Activated CD8-positive, alpha-beta memory T cell treated with anti-CD3 and anti-CD28 coated beads, Interleukin-2, amount 10 ng/mL, durations not matched to agents 7 days and 5 days (primary cell): ENCODE data around the gene TMOD4. TPM values are rescaled to one million over a fixed set of nuclear protein-coding genes. Genes with fewer than 3 reads are reported as not detected.

ENCODE experiments used
- ATAC-seq: fragments of 150-1000 bp; cut with Tn5 transposase; one replicate; pipeline ENCODE4 v1.10.0; 2021; ENCODE audit warnings: moderate library complexity
- CTCF ChIA-PET: fragments of 350-600 bp; sonication (Branson Sonifier 250); formaldehyde crosslinking; loops from one replicate; lab custom pipeline; 2021; ENCODE audit warnings: antibody characterized with exemption; lab: Charles Lee
- DNase-seq: peaks from one replicate; pipeline ENCODE4 v3.0.0-alpha.2; 2020
- H3K27ac Mint-ChIP-seq: one replicate; pipeline ENCODE4 v1.8.0; 2021; ENCODE audit warnings: mild to moderate bottlenecking, mixed read lengths
- H3K27me3 Mint-ChIP-seq: one replicate; pipeline ENCODE4 v1.8.0; 2021; ENCODE audit warnings: mixed read lengths
- H3K36me3 Mint-ChIP-seq: one replicate; pipeline ENCODE4 v1.8.0; 2021; ENCODE audit warnings: mild to moderate bottlenecking, mixed read lengths
- H3K4me1 Mint-ChIP-seq: one replicate; pipeline ENCODE4 v1.8.0; 2021; ENCODE audit warnings: mixed read lengths
- H3K4me3 Mint-ChIP-seq: one replicate; pipeline ENCODE4 v1.8.0; 2021; ENCODE audit warnings: mild to moderate bottlenecking, moderate library complexity, mixed read lengths
- H3K9me3 Mint-ChIP-seq: one replicate; pipeline ENCODE4 v1.8.0; 2022; ENCODE audit warnings: low read depth, mixed read lengths
- total RNA-seq, 2 experiments: library from RNA; stranded (reverse); gene quantifications; one replicate each; pipeline ENCODE4 v1.2.3, GENCODE V29; 2021

Gene TMOD4
- total RNA-seq, 2 experiments from 2014 or later: 2.9 to 3.6 TPM

DNA sequence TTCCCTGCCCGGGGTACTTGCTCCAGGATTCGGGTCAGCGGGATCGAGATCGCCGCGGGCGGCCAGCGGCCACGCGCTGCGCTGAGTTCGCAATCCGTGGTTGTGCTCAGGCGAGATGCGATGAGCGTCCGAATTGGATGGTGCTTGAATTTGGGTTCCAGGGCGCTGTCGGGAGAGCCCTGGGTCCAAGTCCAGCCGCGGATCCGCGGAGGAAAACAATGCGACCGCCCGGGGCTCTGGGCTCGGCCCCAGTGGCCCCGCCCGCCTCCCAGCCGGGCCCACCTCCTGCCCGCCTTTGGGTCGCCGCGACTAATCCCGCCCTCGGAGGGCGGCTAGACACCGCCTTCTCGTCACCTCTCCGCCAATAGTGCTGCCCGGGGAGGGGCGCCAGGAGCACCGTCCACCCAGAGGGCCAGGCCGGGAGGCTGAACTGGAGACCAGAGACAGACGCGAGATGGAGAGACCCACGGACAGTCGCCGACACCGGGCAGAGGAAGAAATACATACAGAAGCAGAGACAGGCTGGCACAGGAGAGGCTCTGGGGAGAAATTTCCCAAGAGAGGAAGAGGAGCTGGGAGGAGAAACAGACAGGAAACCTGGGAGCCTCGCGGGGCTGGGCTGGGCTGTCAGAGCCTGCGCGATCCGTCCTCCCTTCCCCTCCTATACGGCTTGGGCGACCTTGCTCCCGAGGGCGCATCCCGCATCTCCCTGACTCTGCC lies 29.2 kb downstream of the TMOD4 start, which contains the start of gene SEMA6C:
Gene SEMA6C, minus strand, starts transcription at position 220 of the 720 bp plus-strand sequence. CDS start 4,010 bp downstream, outside the sequence.
- Mint-ChIP-seq H3K4me3 (peak within 1 kb of the TSS; percentile 85), H3K27me3 (peaks cover 24% of the 10 kb centered on the region), H3K36me3 (no peaks in the 10 kb centered on the region), H3K9me3 (no peaks in the 10 kb centered on the region), H3K27ac (peak within 1 kb of the TSS; percentile 50), H3K4me1 (peaks cover 10% of the 10 kb centered on the region)
- CTCF ChIA-PET: interaction anchor here (1.0 to 3.7 kb wide), 3 partner anchors 9 to 47 kb away, joined by 3 to 11 read pairs (median 4); partner anchors contain the start of gene TNFAIP8L2
- peak; percentile 100 for ATAC-seq
- peak; percentile 92 for DNase-seq

- DNase-seq: no peak
- Mint-ChIP-seq H3K36me3 (no peaks in the 10 kb centered on the region), H3K9me3 (no peaks in the 10 kb centered on the region), H3K27ac (no peak overlapping the region), H3K4me3 (peak overlapping the region; percentile 85), H3K27me3 (peaks cover 24% of the 10 kb centered on the region), H3K4me1 (peaks cover 10% of the 10 kb centered on the region)
- peak; percentile 13 for ATAC-seq
- CTCF ChIA-PET: interaction anchor here (1.5 to 3.7 kb wide), 2 partner anchors 9 to 46 kb away, joined by 8 to 11 read pairs; no protein-coding TSS in a partner anchor
These were observed 29.7 kb downstream of the TMOD4 start for GRCh38 chr1:151146072-151146411.

- Mint-ChIP-seq H3K27me3 (peaks cover 24% of the 10 kb centered on the region), H3K36me3 (no peaks in the 10 kb centered on the region), H3K4me1 (peaks cover 10% of the 10 kb centered on the region), H3K27ac (no peak overlapping the region), H3K9me3 (no peaks in the 10 kb centered on the region), H3K4me3 (peak overlapping the region; percentile 85)
- CTCF ChIA-PET: interaction anchor here (0.6 to 1.5 kb wide), 4 partner anchors 10 to 135 kb away, joined by 3 to 8 read pairs (median 4); partner anchors contain the start of gene TNFAIP8L2
- ATAC-seq: no peak
- DNase-seq: no peak
These were observed 30.3 kb downstream of the TMOD4 start for GRCh38 chr1:151145304-151146071.

DNA sequence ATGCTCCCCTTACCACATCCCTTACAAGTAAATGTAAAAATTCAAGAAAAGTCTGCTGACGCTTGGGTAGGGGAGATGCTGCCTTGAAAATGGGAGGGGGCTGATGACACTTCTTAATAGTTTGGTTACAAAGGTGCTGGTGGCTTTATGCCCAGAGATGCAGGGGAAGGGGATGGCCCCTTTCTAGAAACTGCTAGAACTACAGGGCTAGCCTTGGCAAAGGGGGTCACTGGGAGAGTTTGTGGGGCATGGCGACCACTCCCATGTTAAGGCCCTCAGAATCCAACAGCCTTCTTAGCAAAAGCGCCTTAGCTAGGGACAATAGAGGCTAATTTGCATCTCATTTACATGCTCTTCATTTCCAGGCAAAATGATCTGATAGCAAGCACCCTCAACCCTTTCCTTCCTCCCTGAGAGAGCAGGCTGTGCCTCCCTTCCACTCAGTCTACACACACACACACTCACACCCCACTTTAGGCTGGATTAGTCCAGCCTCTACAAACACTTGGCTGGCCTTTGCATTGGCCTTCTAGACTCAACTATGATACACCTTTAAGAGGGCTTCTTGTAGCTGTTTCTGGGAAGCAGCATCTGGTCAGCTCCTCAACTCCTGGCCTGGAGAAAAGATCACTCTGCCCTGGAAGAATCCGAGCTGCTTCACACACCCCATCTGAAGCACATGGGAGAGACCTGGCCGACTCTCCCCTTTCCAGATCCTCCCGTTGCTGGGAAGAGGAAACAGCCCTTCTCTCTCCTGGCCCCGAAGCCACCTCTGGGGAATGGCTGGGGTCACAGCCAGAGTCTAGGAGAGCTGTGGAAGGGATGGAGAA lies 31.1 kb downstream of the TMOD4 start:
- Mint-ChIP-seq H3K9me3 (no peaks in the 10 kb centered on the region), H3K27ac (no peak overlapping the region), H3K4me3 (no peak overlapping the region), H3K36me3 (no peaks in the 10 kb centered on the region), H3K4me1 (peaks cover 10% of the 10 kb centered on the region), H3K27me3 (peaks cover 23% of the 10 kb centered on the region)
- CTCF ChIA-PET: interaction anchor here (0.6 to 1.5 kb wide), 4 partner anchors 11 to 43 kb away, joined by 3 to 8 read pairs (median 4); partner anchors contain the start of gene TNFAIP8L2
- no peak for DNase-seq
- no peak for ATAC-seq

- Mint-ChIP-seq H3K27ac (no peak overlapping the region), H3K4me3 (no peak overlapping the region), H3K4me1 (peaks cover 10% of the 10 kb centered on the region), H3K27me3 (peaks cover 22% of the 10 kb centered on the region), H3K36me3 (no peaks in the 10 kb centered on the region), H3K9me3 (no peaks in the 10 kb centered on the region)
- no peak for DNase-seq
- no peak for ATAC-seq
- CTCF ChIA-PET: interaction anchor here (1.3 to 1.5 kb wide), 2 partner anchors 11 to 44 kb away, joined by 4 read pairs; no protein-coding TSS in a partner anchor
These were observed 31.8 kb downstream of the TMOD4 start for GRCh38 chr1:151143986-151144385.

- no peaks in the 10 kb centered on the region for H3K9me3 Mint-ChIP-seq
- CTCF ChIA-PET: interaction anchor here (0.7 to 1.5 kb wide), 3 partner anchors 12 to 118 kb away, joined by 3 to 4 read pairs (median 4); no protein-coding TSS in a partner anchor
- peaks cover 18% of the 10 kb centered on the region for H3K27me3 Mint-ChIP-seq
- ATAC-seq (no peak), DNase-seq (no peak)
- no peak overlapping the region for H3K27ac Mint-ChIP-seq
- no peak overlapping the region for H3K4me3 Mint-ChIP-seq
- peaks cover 10% of the 10 kb centered on the region for H3K4me1 Mint-ChIP-seq
- H3K36me3 Mint-ChIP-seq: no peaks in the 10 kb centered on the region
These were observed 32.7 kb downstream of the TMOD4 start for GRCh38 chr1:151143057-151143435.

DNA sequence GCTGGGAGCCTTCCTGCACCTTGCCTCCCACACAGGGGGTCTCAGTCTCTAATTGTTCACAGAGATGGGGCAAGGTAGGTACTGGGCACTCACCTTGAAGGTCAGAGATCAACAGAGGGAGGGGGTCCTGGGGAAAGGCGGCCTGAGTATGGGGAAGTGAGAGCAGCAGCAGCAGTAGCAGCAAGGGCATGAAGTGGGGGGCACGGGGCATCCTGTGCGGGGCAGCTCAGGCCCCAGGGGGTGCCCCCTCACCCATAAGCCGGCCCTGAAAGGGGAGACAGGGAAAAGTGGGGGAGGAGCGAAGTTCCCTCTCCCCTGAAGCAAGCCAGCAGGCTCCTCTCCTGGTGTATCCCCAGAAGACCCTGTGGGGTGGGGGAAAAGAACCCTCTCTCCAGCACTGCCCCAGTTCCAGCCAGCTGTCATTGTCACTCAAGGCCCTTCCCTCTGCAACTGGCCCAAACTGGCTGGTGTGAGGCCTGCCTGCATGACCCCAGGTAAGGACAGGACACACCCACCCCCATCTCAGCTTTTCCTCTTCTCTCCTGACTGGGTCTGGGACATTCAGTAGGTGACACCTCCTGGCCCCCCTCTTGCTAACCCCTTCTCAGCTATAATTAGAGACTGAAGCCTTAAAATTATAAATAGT lies 33.2 kb downstream of the TMOD4 start:
- ATAC-seq (no peak), DNase-seq (no peak)
- Mint-ChIP-seq H3K27me3 (peaks cover 13% of the 10 kb centered on the region), H3K27ac (no peak overlapping the region), H3K4me1 (peaks cover 10% of the 10 kb centered on the region), H3K9me3 (no peaks in the 10 kb centered on the region), H3K4me3 (no peak overlapping the region), H3K36me3 (no peaks in the 10 kb centered on the region)
- CTCF ChIA-PET: interaction anchor here (0.7 to 3.0 kb wide), 4 partner anchors 12 to 118 kb away, joined by 3 to 10 read pairs (median 7); partner anchors contain the start of gene TNFAIP8L2

- Mint-ChIP-seq H3K36me3 (no peaks in the 10 kb centered on the region), H3K27me3 (no peaks in the 10 kb centered on the region), H3K9me3 (no peaks in the 10 kb centered on the region), H3K4me3 (no peak overlapping the region), H3K4me1 (peaks cover 2% of the 10 kb centered on the region), H3K27ac (no peak overlapping the region)
- DNase-seq: no peak
- CTCF ChIA-PET: no interaction called here
- ATAC-seq: no peak
These were observed 38.0 kb downstream of the TMOD4 start for GRCh38 chr1:151137789-151138188.

DNA sequence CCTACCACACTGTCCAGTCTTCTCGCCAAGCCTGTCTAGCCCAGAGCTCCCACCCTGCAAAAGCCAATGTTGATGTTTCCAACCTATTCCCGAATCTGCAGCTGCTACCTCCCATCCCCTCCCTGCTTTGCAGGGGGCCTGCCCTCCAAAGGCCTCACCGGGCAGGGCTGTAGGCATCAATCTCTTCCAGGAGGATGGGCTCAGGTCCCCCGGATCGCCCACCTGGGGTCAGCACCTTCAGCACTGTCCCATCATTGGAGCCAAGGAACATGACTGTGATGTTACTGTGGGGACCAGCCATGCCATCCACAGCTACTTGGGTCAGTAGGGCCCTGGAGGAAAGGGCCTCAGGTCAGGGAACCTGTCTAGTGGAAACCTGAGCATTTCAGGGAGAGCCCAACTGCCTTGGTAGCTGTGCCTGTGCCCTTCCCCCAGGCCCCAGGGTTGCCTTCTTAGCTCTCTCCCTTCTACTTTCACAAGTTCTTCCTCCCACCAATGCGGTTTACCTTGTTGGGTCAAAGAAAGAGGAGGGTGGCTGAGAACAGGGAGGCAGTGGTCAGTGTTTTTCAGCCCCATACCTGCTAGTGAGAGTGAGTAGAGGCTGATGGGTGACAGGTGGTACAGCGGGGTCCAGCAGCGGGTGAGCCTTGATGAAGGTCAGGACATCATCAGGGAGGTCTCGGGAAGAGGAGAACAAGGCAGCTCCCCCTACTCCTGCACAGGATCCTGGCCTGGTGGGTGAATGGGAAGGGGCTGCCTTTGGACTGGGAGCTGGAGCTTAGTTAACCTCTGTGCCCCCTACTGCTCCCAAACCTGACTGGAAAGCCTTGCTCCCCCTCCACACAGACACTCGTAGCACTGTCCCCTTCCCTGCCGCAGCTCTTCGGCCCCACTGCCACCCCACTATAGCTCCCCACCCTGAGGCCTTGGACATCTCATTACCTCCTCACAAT lies 40.1 kb downstream of the TMOD4 start:
- DNase-seq (no peak), ATAC-seq (no peak)
- H3K36me3 Mint-ChIP-seq: no peaks in the 10 kb centered on the region
- CTCF ChIA-PET: interaction anchor here (0.5 to 1.6 kb wide), 3 partner anchors 18 to 114 kb away, joined by 3 to 6 read pairs (median 5); no protein-coding TSS in a partner anchor
- peaks cover 13% of the 10 kb centered on the region for H3K4me1 Mint-ChIP-seq
- no peak overlapping the region for H3K27ac Mint-ChIP-seq
- H3K4me3 Mint-ChIP-seq: no peak overlapping the region
- peaks cover 11% of the 10 kb centered on the region for H3K27me3 Mint-ChIP-seq
- no peaks in the 10 kb centered on the region for H3K9me3 Mint-ChIP-seq

DNA sequence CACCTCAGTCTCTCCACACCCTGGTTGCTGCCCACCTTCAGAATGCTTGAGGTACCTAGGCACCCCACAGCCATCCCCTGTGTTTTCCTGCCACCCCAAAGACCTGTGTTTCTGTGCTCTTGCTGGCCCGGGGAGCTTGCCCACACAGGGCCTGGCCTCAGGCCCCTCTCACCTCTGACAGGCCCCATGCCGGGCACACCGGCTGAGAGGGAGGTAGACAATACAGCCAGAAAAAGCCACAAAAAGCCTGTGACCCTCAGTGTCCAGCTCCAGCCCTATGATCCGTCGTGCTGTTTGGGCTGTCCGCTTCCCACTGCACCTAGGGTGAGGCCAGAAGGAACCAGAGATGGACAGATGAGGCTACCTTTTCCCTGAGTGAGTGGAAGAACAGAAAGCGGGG lies 40.8 kb downstream of the TMOD4 start:
- DNase-seq (no peak), ATAC-seq (no peak)
- Mint-ChIP-seq H3K27me3 (peaks cover 16% of the 10 kb centered on the region), H3K4me3 (no peak overlapping the region), H3K27ac (no peak overlapping the region), H3K36me3 (no peaks in the 10 kb centered on the region), H3K9me3 (no peaks in the 10 kb centered on the region), H3K4me1 (peaks cover 15% of the 10 kb centered on the region)
- CTCF ChIA-PET: interaction anchor here (1.2 to 1.6 kb wide), 2 partner anchors 20 to 21 kb away, joined by 3 to 6 read pairs; no protein-coding TSS in a partner anchor

DNA sequence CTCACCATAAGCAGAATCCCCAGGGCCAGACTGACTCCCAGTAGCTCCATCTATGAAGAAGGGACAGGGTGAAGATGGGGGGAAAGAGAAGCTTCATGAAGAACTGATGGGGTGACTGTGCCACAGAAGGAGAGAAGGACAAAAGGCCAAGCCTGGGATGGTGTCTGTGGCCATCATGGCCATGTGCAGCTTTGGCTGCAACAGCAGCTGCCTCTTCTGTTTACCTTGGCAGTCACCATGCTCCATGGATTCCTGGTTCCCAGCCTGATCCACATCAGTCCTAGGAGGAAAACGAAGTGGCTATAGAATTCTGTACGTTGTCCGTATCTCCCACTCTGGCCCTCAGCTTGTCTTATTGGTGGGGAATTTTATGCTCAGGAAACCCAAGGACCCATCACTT lies 41.4 kb downstream of the TMOD4 start:
- DNase-seq: no peak
- Mint-ChIP-seq H3K36me3 (no peaks in the 10 kb centered on the region), H3K27ac (no peak overlapping the region), H3K9me3 (no peaks in the 10 kb centered on the region), H3K4me3 (no peak overlapping the region), H3K4me1 (peaks cover 15% of the 10 kb centered on the region), H3K27me3 (peaks cover 16% of the 10 kb centered on the region)
- CTCF ChIA-PET: interaction anchor here (0.8 to 1.6 kb wide), 3 partner anchors 21 to 110 kb away, joined by 3 to 6 read pairs (median 5); no protein-coding TSS in a partner anchor
- no peak for ATAC-seq
